SJCRH30 (cell line): ENCODE data around the gene PNMA6E. TPM values are rescaled to one million over a fixed set of nuclear protein-coding genes. Genes with fewer than 3 reads are reported as not detected.
"Not testable (repeated sequence)": the region's sequence is repeated elsewhere in the genome, so short reads cannot be mapped to it uniquely, and the experiment has no call there.

Experiments used
- DNase-seq, 2 experiments: peaks; one replicate each; pipeline ENCODE4 v3.0.0-alpha.2; 2015 to 2020
- H3K27ac ChIP-seq: fragments of 250-450 bp; sonication (Bioruptor Pico); 2 replicates; pipeline ENCODE4 v1.5.1; 2020; ENCODE audit warnings: mild to moderate bottlenecking, moderate library complexity
- H3K27me3 ChIP-seq: fragments of 250-450 bp; sonication (Bioruptor Pico); 2 replicates; pipeline ENCODE4 v1.5.1; 2020; ENCODE audit warnings: mild to moderate bottlenecking, moderate library complexity
- H3K36me3 ChIP-seq: fragments of 250-450 bp; sonication (Bioruptor Pico); 2 replicates; pipeline ENCODE4 v1.5.1; 2020; ENCODE audit warnings: mild to moderate bottlenecking, moderate library complexity
- H3K4me1 ChIP-seq: fragments of 250-450 bp; sonication (Bioruptor Pico); 2 replicates; pipeline ENCODE4 v1.5.1; 2020; ENCODE audit warnings: mild to moderate bottlenecking, moderate library complexity
- H3K4me3 ChIP-seq: fragments of 250-450 bp; sonication (Bioruptor Pico); 2 replicates; pipeline ENCODE4 v1.5.1; 2020; ENCODE audit warnings: mild to moderate bottlenecking, moderate library complexity
- H3K9me3 ChIP-seq: fragments of 250-450 bp; sonication (Bioruptor Pico); replicated peaks from 2 replicates; pipeline ENCODE4 v1.5.1; 2020; ENCODE audit warnings: mild to moderate bottlenecking, moderate library complexity
- total RNA-seq: library from RNA; depleted of rRNA; stranded (reverse); fragments of >200 nt; shearing (Covaris generic); gene quantifications from 2 replicates; pipeline ENCODE4 v1.2.3, GENCODE V29; 2014

The PNMA6E gene
- total RNA-seq, 1 experiment from 2014 or later, result not detected

- Histone ChIP-seq H3K27ac (no peak overlapping the region), H3K4me1 (no peaks in the 10 kb centered on the region), H3K4me3 (no peak overlapping the region), H3K9me3 (no peaks in the 10 kb centered on the region), H3K27me3 (no peaks in the 10 kb centered on the region), H3K36me3 (no peaks in the 10 kb centered on the region)
- no peak for DNase-seq
Measured at GRCh38 chrX:153406903-153407302, 5.8 kb upstream of the PNMA6E start.

- H3K27ac ChIP-seq, result no peak overlapping the region
- no peaks in the 10 kb centered on the region for H3K4me1 ChIP-seq
- DNase-seq, result no peak
- no peaks in the 10 kb centered on the region for H3K27me3 ChIP-seq
- no peaks in the 10 kb centered on the region for H3K36me3 ChIP-seq
- no peaks in the 10 kb centered on the region for H3K9me3 ChIP-seq
- H3K4me3 ChIP-seq, result no peak overlapping the region
Measured at GRCh38 chrX:153406011-153406410, 4.9 kb upstream of the PNMA6E start.

- Histone ChIP-seq H3K36me3 (no peaks in the 10 kb centered on the region), H3K4me1 (no peaks in the 10 kb centered on the region), H3K9me3 (no peaks in the 10 kb centered on the region), H3K4me3 (no peak overlapping the region), H3K27me3 (no peaks in the 10 kb centered on the region), H3K27ac (no peak overlapping the region)
- no peak for DNase-seq
Measured at GRCh38 chrX:153405426-153405825, 4.3 kb upstream of the PNMA6E start.

- DNase-seq, H3K27ac ChIP-seq, H3K9me3 ChIP-seq, H3K36me3 ChIP-seq, H3K4me3 ChIP-seq, H3K4me1 ChIP-seq, H3K27me3 ChIP-seq: not testable (repeated sequence)
Measured at GRCh38 chrX:153404333-153404732, 3.2 kb upstream of the PNMA6E start.

- peak; percentile 24 to 51 for DNase-seq
- Histone ChIP-seq H3K36me3 (no peaks in the 10 kb centered on the region), H3K27ac (no peak overlapping the region), H3K9me3 (no peaks in the 10 kb centered on the region), H3K27me3 (no peaks in the 10 kb centered on the region), H3K4me3 (no peak overlapping the region), H3K4me1 (no peaks in the 10 kb centered on the region)
Measured at GRCh38 chrX:153400146-153401132, 711 bp downstream of the PNMA6E start.

GRCh38 chrX:153398275-153398960, 2.7 kb downstream of the PNMA6E start:
- Histone ChIP-seq H3K4me1 (no peaks in the 10 kb centered on the region), H3K27ac (no peak overlapping the region), H3K9me3 (no peaks in the 10 kb centered on the region), H3K4me3 (no peak overlapping the region), H3K36me3 (no peaks in the 10 kb centered on the region), H3K27me3 (no peaks in the 10 kb centered on the region)
- DNase-seq, result no peak

- Histone ChIP-seq H3K4me3 (no peak overlapping the region), H3K4me1 (no peaks in the 10 kb centered on the region), H3K27me3 (no peaks in the 10 kb centered on the region), H3K36me3 (no peaks in the 10 kb centered on the region), H3K27ac (no peak overlapping the region), H3K9me3 (no peaks in the 10 kb centered on the region)
- DNase-seq, result no peak
Measured at GRCh38 chrX:153397256-153397960, 3.7 kb downstream of the PNMA6E start.

- Histone ChIP-seq H3K4me1 (no peaks in the 10 kb centered on the region), H3K4me3 (no peak overlapping the region), H3K36me3 (no peaks in the 10 kb centered on the region), H3K27me3 (no peaks in the 10 kb centered on the region), H3K27ac (no peak overlapping the region), H3K9me3 (no peaks in the 10 kb centered on the region)
- DNase-seq, result no peak
Measured at GRCh38 chrX:153396320-153397195, 4.6 kb downstream of the PNMA6E start.

- H3K4me3 ChIP-seq, result no peak overlapping the region
- no peak overlapping the region for H3K27ac ChIP-seq
- H3K9me3 ChIP-seq, result no peaks in the 10 kb centered on the region
- H3K36me3 ChIP-seq, result no peaks in the 10 kb centered on the region
- no peaks in the 10 kb centered on the region for H3K4me1 ChIP-seq
- no peak for DNase-seq
- H3K27me3 ChIP-seq, result no peaks in the 10 kb centered on the region
Measured at GRCh38 chrX:153395613-153396319, 5.4 kb downstream of the PNMA6E start.

GRCh38 chrX:153394612-153395011, 6.5 kb downstream of the PNMA6E start:
- Histone ChIP-seq H3K27ac (no peak overlapping the region), H3K36me3 (no peaks in the 10 kb centered on the region), H3K27me3 (no peaks in the 10 kb centered on the region), H3K4me3 (no peak overlapping the region), H3K4me1 (no peaks in the 10 kb centered on the region), H3K9me3 (no peaks in the 10 kb centered on the region)
- DNase-seq, result no peak

GRCh38 chrX:153392642-153393321, 8.4 kb downstream of the PNMA6E start:
- H3K4me3 ChIP-seq, result no peak overlapping the region
- no peak overlapping the region for H3K27ac ChIP-seq
- no peaks in the 10 kb centered on the region for H3K36me3 ChIP-seq
- no peaks in the 10 kb centered on the region for H3K9me3 ChIP-seq
- no peak for DNase-seq
- no peaks in the 10 kb centered on the region for H3K27me3 ChIP-seq
- no peaks in the 10 kb centered on the region for H3K4me1 ChIP-seq

- DNase-seq, H3K36me3 ChIP-seq, H3K4me3 ChIP-seq, H3K27ac ChIP-seq, H3K9me3 ChIP-seq, H3K27me3 ChIP-seq, H3K4me1 ChIP-seq: not testable (repeated sequence)
Measured at GRCh38 chrX:153389460-153389768, 11.7 kb downstream of the PNMA6E start.

GRCh38 chrX:153388722-153389459, 12.3 kb downstream of the PNMA6E start:
- Histone ChIP-seq H3K4me3 (no peak overlapping the region), H3K9me3 (no peaks in the 10 kb centered on the region), H3K4me1 (no peaks in the 10 kb centered on the region), H3K27ac (no peak overlapping the region), H3K36me3 (no peaks in the 10 kb centered on the region), H3K27me3 (no peaks in the 10 kb centered on the region)
- no peak for DNase-seq
